OCI-LY3 (cell line): ENCODE measurements around the gene LBX2.
"Not testable (repeated sequence)": the region's sequence is repeated elsewhere in the genome, so short reads cannot be mapped to it uniquely, and the experiment has no call there.

Source experiments
- H2AFZ ChIP-seq: fragments of 200-600, 300-600 bp; shearing (Covaris generic); 2 replicates; pipeline ENCODE4 v1.6.0; 2014; ENCODE audit warnings: antibody characterized with exemption, low read depth, low read length
- H3K27ac ChIP-seq: fragments of 200-600, 300-600 bp; sonication (generic); 2 replicates; pipeline ENCODE4 v1.5.1; 2014; ENCODE audit warnings: mild to moderate bottlenecking, low read length, moderate library complexity, mixed read lengths
- H3K27me3 ChIP-seq: fragments of 200-600, 300-600 bp; sonication (generic); 2 replicates; pipeline ENCODE4 v1.6.1; 2014; ENCODE audit warnings: low read depth, low read length, mixed read lengths
- H3K36me3 ChIP-seq: fragments of 200-600, 300-600 bp; sonication (generic); replicated peaks from 2 replicates; pipeline ENCODE3; 2014; ENCODE audit warnings: low read depth, low read length, mixed read lengths
- H3K4me1 ChIP-seq: fragments of 300-600, 200-600 bp; sonication (generic); 2 replicates; pipeline ENCODE4 v1.6.1; 2014; ENCODE audit warnings: low read length, mixed read lengths
- H3K4me2 ChIP-seq: fragments of 200-600, 300-600 bp; sonication (generic); 2 replicates; pipeline ENCODE4 v1.6.1; 2014; ENCODE audit warnings: low read length, mixed read lengths
- H3K4me3 ChIP-seq: fragments of 300-600, 200-600 bp; sonication (generic); 2 replicates; pipeline ENCODE4 v1.5.1; 2014; ENCODE audit warnings: antibody characterized with exemption, mild to moderate bottlenecking, low read length, moderate library complexity
- H3K79me2 ChIP-seq: fragments of 300-600, 200-600 bp; shearing (Covaris generic); 2 replicates; pipeline ENCODE4 v1.6.1; 2014; ENCODE audit warnings: mild to moderate bottlenecking, low read length, mixed read lengths
- H3K9ac ChIP-seq: fragments of 300-600, 200-600 bp; shearing (Covaris generic); 2 replicates; pipeline ENCODE4 v1.6.0; 2014; ENCODE audit warnings: mild to moderate bottlenecking, low read length, moderate library complexity
- H3K9me3 ChIP-seq: fragments of 200-600, 300-600 bp; shearing (Covaris generic); 2 replicates; pipeline ENCODE4 v1.6.1; 2014; ENCODE audit warnings: low read length, mixed read lengths; ENCODE audit not compliant: insufficient read depth
- H4K20me1 ChIP-seq: fragments of 200-600, 300-600 bp; sonication (generic); 2 replicates; pipeline ENCODE4 v1.6.1; 2016; ENCODE audit warnings: low read length, mixed read lengths; ENCODE audit not compliant: insufficient read depth
- CTCF ChIP-seq: fragments of 200-600, 300-600 bp; sonication (generic); IDR thresholded peaks from 2 replicates; pipeline ENCODE4 v1.5.1; 2014; ENCODE audit warnings: antibody characterized with exemption, low read length, low read depth
- EZH2phosphoT487 ChIP-seq: fragments of 200-600 bp; shearing (Covaris generic); IDR thresholded peaks from 2 replicates; pipeline ENCODE4 v1.6.1; 2018; ENCODE audit warnings: antibody characterized with exemption, mixed run types, low read depth

LBX2 gene

GRCh38 chr2:74471332-74472065, 27.9 kb downstream of the LBX2 start:
- TF ChIP-seq EZH2phosphoT487 (no peak), CTCF (no peak)
- peaks cover 16% of the 10 kb centered on the region for H3K36me3 ChIP-seq
- peak overlapping the region; percentile 81 for H3K4me3 ChIP-seq
- no peaks in the 10 kb centered on the region for H3K27me3 ChIP-seq
- no peaks in the 10 kb centered on the region for H3K9me3 ChIP-seq
- peak overlapping the region; percentile 81 for H3K9ac ChIP-seq
- no peak overlapping the region; the same call in 1 of the 2 replicates for H2AFZ ChIP-seq
- H3K4me2 ChIP-seq, result peak overlapping the region; percentile 80
- no peaks in the 10 kb centered on the region for H4K20me1 ChIP-seq
- peaks cover 10% of the 10 kb centered on the region for H3K79me2 ChIP-seq
- H3K4me1 ChIP-seq, result peaks cover 11% of the 10 kb centered on the region
- H3K27ac ChIP-seq, result peak overlapping the region; percentile 84

GRCh38 chr2:74470742-74471141, 28.7 kb downstream of the LBX2 start:
- not testable (repeated sequence) for H3K4me3 ChIP-seq, H3K9ac ChIP-seq, H3K9me3 ChIP-seq, H3K27ac ChIP-seq, H3K27me3 ChIP-seq, H3K4me2 ChIP-seq, H2AFZ ChIP-seq, H4K20me1 ChIP-seq
- peaks cover 14% of the 10 kb centered on the region for H3K79me2 ChIP-seq
- peaks cover 16% of the 10 kb centered on the region for H3K36me3 ChIP-seq
- H3K4me1 ChIP-seq, result peaks cover 15% of the 10 kb centered on the region

GRCh38 chr2:74464406-74464805, 35.0 kb downstream of the LBX2 start:
- no peaks in the 10 kb centered on the region for H3K27me3 ChIP-seq
- H3K9ac ChIP-seq, result peak overlapping the region; percentile 85
- H3K79me2 ChIP-seq, result peaks cover 26% of the 10 kb centered on the region
- H3K4me1 ChIP-seq, result peaks cover 12% of the 10 kb centered on the region
- H3K9me3 ChIP-seq, result no peaks in the 10 kb centered on the region
- H3K4me3 ChIP-seq, result peak overlapping the region; percentile 90
- H3K36me3 ChIP-seq, result peaks cover 24% of the 10 kb centered on the region
- H2AFZ ChIP-seq, result no peak overlapping the region
- TF ChIP-seq CTCF, result no peak
- no peak for TF ChIP-seq EZH2phosphoT487
- H4K20me1 ChIP-seq, result no peaks in the 10 kb centered on the region
- peak overlapping the region; percentile 79 for H3K4me2 ChIP-seq
- peak overlapping the region; percentile 51 for H3K27ac ChIP-seq

GRCh38 chr2:74462786-74463105, 36.7 kb downstream of the LBX2 start:
- peaks cover 30% of the 10 kb centered on the region for H3K79me2 ChIP-seq
- H3K36me3 ChIP-seq, result peaks cover 24% of the 10 kb centered on the region
- H3K27me3 ChIP-seq, result no peaks in the 10 kb centered on the region
- H3K4me3 ChIP-seq, result no peak overlapping the region
- H3K27ac ChIP-seq, result no peak overlapping the region
- no peak overlapping the region for H3K4me2 ChIP-seq
- no peaks in the 10 kb centered on the region for H3K9me3 ChIP-seq
- no peaks in the 10 kb centered on the region for H4K20me1 ChIP-seq
- H2AFZ ChIP-seq, result no peak overlapping the region
- no peak for TF ChIP-seq EZH2phosphoT487
- no peak for TF ChIP-seq CTCF
- H3K4me1 ChIP-seq, result peaks cover 15% of the 10 kb centered on the region
- no peak overlapping the region for H3K9ac ChIP-seq
